Measurements from ENCODE around the gene NBEA. TPM values are rescaled to one million over a fixed set of nuclear protein-coding genes. Genes with fewer than 3 reads are reported as not detected.
"Not testable (repeated sequence)": the region's sequence is repeated elsewhere in the genome, so short reads cannot be mapped to it uniquely, and the experiment has no call there.

The NBEA gene
- total RNA-seq, 2 donors from 2014 or later, result 17.5 to 24.7 TPM

DNA sequence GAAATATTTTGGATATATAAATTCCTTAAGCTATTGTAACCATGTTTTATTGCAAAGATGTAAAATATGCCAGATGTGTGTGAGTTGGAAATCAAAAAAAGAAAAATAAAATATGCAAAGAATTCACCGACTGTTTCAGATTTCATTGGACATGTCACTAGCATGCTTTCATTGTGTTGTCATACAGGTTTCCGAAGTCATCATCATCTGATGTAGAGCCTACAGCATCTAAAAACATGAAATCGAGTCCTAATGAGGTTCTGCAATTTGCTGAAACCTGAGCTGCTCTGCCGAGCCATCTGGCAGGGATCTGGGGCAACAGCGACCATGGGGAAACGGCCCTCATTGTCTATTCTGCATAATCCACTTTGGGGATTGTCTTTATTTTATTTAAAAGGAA, 730.5 kb downstream of the NBEA start:
- H3K9me3 ChIP-seq, result peaks cover 0 to 8% of the 10 kb centered on the region in 2 donors
- no peak overlapping the region for H3K27ac ChIP-seq
- no peak overlapping the region for H3K4me3 ChIP-seq
- TF ChIP-seq CTCF (IDR thresholded peaks at IDR 0.05), result no peak
- DNase-seq (ENCODE audit: low spot score), result no peak
- H3K4me1 ChIP-seq, result no peaks in the 10 kb centered on the region
- no peaks in the 10 kb centered on the region for H3K36me3 ChIP-seq
- no peaks in the 10 kb centered on the region for H3K27me3 ChIP-seq

DNA sequence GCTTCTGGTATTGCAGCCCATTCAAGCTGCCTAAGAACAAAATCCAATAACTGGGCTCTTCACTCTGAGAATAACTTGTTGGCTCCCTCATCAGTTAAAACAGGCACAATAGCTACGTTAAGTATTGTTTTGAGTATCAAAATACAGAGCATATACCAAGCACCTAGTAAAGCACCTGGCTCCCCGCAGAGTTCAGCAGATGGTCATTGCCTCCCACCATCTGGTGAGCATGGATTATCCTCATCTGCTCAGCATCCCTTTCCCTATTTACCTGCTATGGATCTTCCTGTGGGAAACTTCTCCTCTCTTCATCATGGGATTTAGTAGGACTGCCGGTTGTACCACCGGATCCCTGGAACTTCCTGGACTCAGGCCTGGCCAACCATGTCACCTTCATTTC, 733.6 kb downstream of the NBEA start:
- Histone ChIP-seq H3K9me3 (peaks cover 0 to 8% of the 10 kb centered on the region in 2 donors), H3K4me1 (no peaks in the 10 kb centered on the region), H3K36me3 (no peaks in the 10 kb centered on the region), H3K27me3 (no peaks in the 10 kb centered on the region), H3K27ac (no peak overlapping the region), H3K4me3 (no peak overlapping the region)
- no peak for DNase-seq (ENCODE audit: low spot score)
- TF ChIP-seq CTCF (IDR thresholded peaks at IDR 0.05), result no peak

GRCh38 chr13:35677863-35678262, 735.8 kb downstream of the NBEA start:
- H3K9me3 ChIP-seq; H3K27ac ChIP-seq; H3K4me1 ChIP-seq; H3K27me3 ChIP-seq; H3K4me3 ChIP-seq; H3K36me3 ChIP-seq; DNase-seq (ENCODE audit: low spot score): not testable (repeated sequence)

DNA sequence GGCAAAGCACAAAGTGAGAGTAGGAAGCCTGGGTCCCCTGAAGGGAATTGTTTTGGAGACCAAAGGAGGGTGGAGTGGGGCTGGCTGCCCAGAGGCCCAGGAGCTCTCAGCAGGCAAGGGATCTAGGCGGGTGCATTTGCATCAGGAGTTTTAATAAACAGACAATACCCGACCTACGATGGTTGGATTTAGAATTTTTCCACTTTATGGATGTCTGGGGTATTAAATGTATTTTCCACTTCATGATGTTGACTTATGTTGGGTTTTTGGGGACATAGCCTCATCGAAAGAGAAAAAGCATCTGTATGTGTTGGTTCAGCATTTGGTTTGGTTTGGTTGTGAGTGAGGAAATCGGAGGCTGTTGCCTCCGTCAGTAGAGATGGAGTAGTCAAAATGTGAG, 739.6 kb downstream of the NBEA start:
- no peak for TF ChIP-seq CTCF (IDR thresholded peaks at IDR 0.05)
- no peaks in the 10 kb centered on the region for H3K4me1 ChIP-seq
- no peak overlapping the region for H3K4me3 ChIP-seq
- no peaks in the 10 kb centered on the region for H3K36me3 ChIP-seq
- no peak overlapping the region for H3K27ac ChIP-seq
- H3K9me3 ChIP-seq, result peaks cover 0 to 8% of the 10 kb centered on the region in 2 donors
- no peak for DNase-seq (ENCODE audit: low spot score)
- H3K27me3 ChIP-seq, result no peaks in the 10 kb centered on the region

- DNase-seq (ENCODE audit: low spot score), result no peak
- Histone ChIP-seq H3K27ac (no peak overlapping the region), H3K9me3 (no peaks in the 10 kb centered on the region), H3K36me3 (no peaks in the 10 kb centered on the region), H3K4me3 (no peak overlapping the region), H3K27me3 (no peaks in the 10 kb centered on the region), H3K4me1 (no peaks in the 10 kb centered on the region)
- TF ChIP-seq CTCF (IDR thresholded peaks at IDR 0.05), result no peak
Observed at GRCh38 chr13:35684432-35684831, 742.4 kb downstream of the NBEA start.

DNA sequence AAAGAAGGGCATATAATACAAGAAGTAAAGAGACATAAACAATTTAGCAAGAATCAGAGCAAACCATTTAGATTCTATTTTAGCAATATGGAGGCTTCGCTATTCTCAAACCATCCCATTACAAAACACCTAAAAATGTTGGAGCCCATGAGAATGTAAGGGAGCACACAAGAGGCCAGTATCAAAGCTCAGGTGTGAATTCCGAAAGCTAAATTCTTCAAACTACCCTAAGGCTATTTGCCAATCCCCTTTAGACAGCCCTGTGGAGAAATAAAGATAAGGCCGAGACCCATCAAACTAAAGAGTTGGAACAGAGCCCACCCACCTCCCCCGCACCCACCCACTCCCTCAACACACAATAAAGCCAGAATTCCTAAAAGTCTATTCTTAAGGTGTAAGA, 745.3 kb downstream of the NBEA start:
- Histone ChIP-seq H3K4me1 (no peaks in the 10 kb centered on the region), H3K9me3 (no peaks in the 10 kb centered on the region), H3K27ac (no peak overlapping the region), H3K27me3 (no peaks in the 10 kb centered on the region), H3K36me3 (no peaks in the 10 kb centered on the region), H3K4me3 (no peak overlapping the region)
- DNase-seq (ENCODE audit: low spot score), result no peak
- TF ChIP-seq CTCF (IDR thresholded peaks at IDR 0.05), result no peak

Measured in right atrium auricular region (tissue), 2 donors.